Hematopoietic multipotent progenitor cell treated with erythropoietin and hydrocortisone succinate and interleukin-3 and kit ligand, for 17 days (in vitro differentiated cells): ENCODE data around the gene TMTC3.

Source experiments
- DNase-seq: peaks from one replicate; pipeline ENCODE4 v3.0.0-alpha.2; 2015; ENCODE audit warnings: low spot score

TMTC3 gene

DNA sequence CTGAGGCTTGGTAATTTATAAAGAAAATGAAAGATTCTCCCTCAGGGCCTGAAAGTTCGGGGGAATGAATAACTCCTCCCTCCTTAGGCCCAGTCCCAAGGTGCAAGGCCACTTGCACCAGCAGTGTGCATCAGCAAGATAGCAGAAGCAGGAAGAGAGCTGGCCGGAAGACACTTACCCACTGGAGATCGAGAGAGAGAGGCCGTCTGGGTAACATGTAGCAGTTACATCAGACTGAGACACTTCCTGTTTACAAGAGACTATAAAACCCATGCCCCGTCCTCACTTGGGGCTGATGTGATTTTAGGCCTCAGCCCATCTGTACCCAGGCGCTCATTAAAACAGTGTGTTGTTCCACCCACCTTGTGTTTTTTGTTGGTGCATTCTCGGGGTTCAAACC is 85.2 kb downstream of the TMTC3 start:
- no peak for DNase-seq

GRCh38 chr12:88227871-88228270 is 85.8 kb downstream of the TMTC3 start:
- no peak for DNase-seq

GRCh38 chr12:88228720-88229119 is 86.6 kb downstream of the TMTC3 start:
- DNase-seq, result no peak

- no peak for DNase-seq
These were observed 88.2 kb downstream of the TMTC3 start for GRCh38 chr12:88230271-88230670.

GRCh38 chr12:88235183-88235833 is 93.2 kb downstream of the TMTC3 start:
- DNase-seq, result no peak

GRCh38 chr12:88237954-88238353 is 95.8 kb downstream of the TMTC3 start:
- DNase-seq, result no peak

DNA sequence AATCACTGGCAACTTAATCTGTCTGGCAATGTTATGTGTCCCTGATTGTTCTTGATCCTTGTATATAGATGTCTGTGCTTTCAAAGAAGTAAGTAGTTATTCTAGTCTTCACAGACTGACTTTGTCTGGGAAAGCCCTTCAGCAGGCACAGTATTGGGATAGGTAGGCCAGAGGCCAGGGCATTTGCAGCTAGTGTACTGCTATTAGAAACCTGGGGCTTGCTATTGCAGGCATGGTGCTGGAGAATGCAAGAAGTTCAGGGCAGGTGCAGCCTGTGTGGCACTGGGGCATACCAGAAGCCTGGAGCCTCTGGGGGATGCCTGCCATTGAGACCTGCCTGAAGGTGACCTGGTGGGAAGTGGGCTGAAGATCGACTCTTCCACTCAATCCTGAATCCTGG is 96.3 kb downstream of the TMTC3 start:
- no peak for DNase-seq

- DNase-seq, result no peak
These were observed 99.9 kb downstream of the TMTC3 start for GRCh38 chr12:88241862-88242570.

DNA sequence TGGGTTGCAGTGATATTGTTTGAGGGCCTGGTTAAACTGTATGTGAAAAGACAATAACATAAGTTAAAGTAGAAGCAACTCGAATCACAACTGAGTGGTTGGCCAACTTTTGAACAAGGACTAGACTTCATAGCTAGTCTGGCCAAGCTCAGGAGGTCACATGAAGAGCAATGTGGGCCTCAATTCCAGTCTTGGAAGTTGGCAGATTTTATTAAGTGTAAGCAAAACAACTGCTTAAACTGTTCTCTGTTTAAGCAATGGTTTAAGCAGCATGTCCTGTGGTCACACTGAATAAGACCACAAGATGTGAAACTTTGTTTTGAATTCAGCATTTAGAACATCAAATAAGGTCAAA is 100.4 kb downstream of the TMTC3 start:
- DNase-seq, result no peak

GRCh38 chr12:88242939-88243338 is 100.8 kb downstream of the TMTC3 start:
- no peak for DNase-seq

DNA sequence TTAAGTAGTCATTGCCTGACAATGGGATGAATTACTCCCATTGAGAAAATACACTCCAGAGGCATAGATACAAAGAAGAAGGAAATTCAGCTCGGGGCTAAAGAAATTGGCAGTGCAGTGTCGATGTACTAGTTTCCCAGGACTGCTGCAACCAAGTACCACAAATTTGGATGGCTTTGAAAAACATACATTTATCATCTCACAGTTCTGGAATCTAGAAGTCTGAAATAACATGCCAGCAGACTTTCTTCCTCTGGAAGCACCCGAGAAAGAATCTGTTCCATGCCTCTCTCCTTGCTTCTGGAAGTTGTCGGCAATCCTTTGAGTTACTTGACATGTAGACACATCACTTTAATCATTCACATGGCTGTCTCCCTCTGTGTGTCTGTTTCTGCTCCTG is 101.9 kb downstream of the TMTC3 start:
- no peak for DNase-seq

DNA sequence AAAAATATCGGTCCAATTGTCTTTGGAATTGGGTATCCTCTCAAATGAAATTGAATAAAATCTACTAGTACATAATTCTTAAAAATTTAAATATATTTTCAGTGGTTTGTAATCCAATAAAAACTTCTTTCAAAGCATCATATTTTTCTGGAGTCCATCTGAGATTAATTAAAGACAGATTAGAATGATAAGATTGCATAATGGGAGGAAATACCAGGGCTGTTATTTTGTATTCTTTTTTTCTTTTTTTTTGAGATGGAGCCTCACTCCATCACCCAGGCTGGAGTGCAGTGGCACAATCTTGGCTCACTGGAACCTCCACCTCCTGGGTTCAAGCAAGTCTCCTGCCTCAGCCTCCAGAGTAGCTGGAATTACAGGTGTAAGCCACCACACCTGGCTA is 103.8 kb downstream of the TMTC3 start:
- no peak for DNase-seq

DNA sequence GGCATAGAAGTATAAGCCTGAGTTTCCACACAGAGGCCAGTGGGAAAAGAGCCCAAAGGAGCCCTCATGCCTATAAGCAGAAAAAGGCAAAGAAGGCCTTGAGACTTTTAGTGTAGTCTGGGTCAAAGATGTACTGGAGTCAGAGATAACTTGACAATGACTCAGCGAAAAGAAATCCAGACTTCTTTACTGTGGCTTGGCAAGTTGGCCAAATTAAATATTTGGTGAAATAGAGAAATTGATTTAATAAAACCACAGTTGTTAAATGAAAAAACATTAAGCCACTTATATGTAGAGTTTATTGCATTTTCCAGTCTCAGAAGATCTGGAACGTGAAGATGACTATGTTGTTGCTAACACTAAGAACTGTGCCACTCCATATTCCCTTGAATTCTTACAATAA is 105.1 kb downstream of the TMTC3 start:
- no peak for DNase-seq

DNA sequence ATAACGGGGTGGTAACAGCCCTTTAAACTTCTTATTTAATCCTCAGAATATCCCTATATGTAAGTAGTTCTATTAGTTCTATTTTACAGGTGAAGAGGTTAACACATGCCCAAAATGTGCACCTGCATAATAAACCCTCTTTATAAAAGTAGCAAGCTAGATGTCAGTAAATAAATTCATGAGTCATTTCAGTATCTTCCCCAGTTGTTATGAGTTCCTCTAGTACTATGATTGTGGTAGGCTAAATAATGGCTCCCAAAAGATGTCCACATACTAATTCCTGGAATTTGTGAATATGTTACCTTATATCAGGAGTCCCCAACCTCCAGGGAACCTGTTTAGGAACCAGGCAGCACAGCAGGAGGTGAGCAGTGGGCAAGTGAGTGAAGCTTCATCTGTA is 106.5 kb downstream of the TMTC3 start:
- DNase-seq, result no peak
